Measurements from ENCODE around the gene RIN2.
"Not testable (repeated sequence)": the region's sequence is repeated elsewhere in the genome, so short reads cannot be mapped to it uniquely, and the experiment has no call there.

Gene RIN2

GRCh38 chr20:19754201-19754600 is 3.9 kb upstream of the RIN2 start:
- not testable (repeated sequence) for H2BK5ac ChIP-seq (ENCODE audit: low read length); H4K8ac ChIP-seq (ENCODE audit: low read depth, low read length); H2AK5ac ChIP-seq (ENCODE audit: low read length); H3K4me3 ChIP-seq (ENCODE audit: low read length); H4K5ac ChIP-seq (ENCODE audit: low read length); H3K27me3 ChIP-seq (ENCODE audit: insufficient read depth, low read length, poor library complexity); H3K23ac ChIP-seq (ENCODE audit: low read length); H2BK15ac ChIP-seq (replicated peaks; ENCODE audit: low read depth); H3K36me3 ChIP-seq (ENCODE audit: control insufficient read depth, insufficient read depth, low read length); H3K18ac ChIP-seq (ENCODE audit: low read length); H3K4me2 ChIP-seq (ENCODE audit: low read length); H3K4me1 ChIP-seq (ENCODE audit: control insufficient read depth, low read depth, low read length); DNase-seq; H3K79me1 ChIP-seq (ENCODE audit: low read length); H3K27ac ChIP-seq (ENCODE audit: low read depth, low read length); H3K79me2 ChIP-seq (ENCODE audit: control insufficient read depth, insufficient read depth, low read length); H3K9ac ChIP-seq (ENCODE audit: low read length); H3K56ac ChIP-seq (ENCODE audit: low read length); H2BK120ac ChIP-seq (ENCODE audit: low read depth, low read length); H3K4ac ChIP-seq (ENCODE audit: low read depth, low read length)
- no CpG with 5 or more reads among the region's 14 CpGs for WGBS (ENCODE audit: extremely low coverage, insufficient coverage, low lambda C conversion rate)

- no peak overlapping the region for H3K23ac ChIP-seq (ENCODE audit: low read length)
- no peak overlapping the region for H2AK5ac ChIP-seq (ENCODE audit: low read length)
- H4K8ac ChIP-seq (ENCODE audit: low read depth, low read length): no peak overlapping the region
- H3K79me2 ChIP-seq (ENCODE audit: control insufficient read depth, insufficient read depth, low read length): no peaks in the 10 kb centered on the region
- peak overlapping the region; percentile 80 for H3K18ac ChIP-seq (ENCODE audit: low read length)
- no peak overlapping the region for H3K27ac ChIP-seq (ENCODE audit: low read depth, low read length)
- no peak overlapping the region for H3K4ac ChIP-seq (ENCODE audit: low read depth, low read length)
- H3K27me3 ChIP-seq (ENCODE audit: insufficient read depth, low read length, poor library complexity): no peaks in the 10 kb centered on the region
- no CpG with 5 or more reads among the region's 22 CpGs for WGBS (ENCODE audit: extremely low coverage, insufficient coverage, low lambda C conversion rate)
- H3K9ac ChIP-seq (ENCODE audit: low read length): peak overlapping the region; percentile 77
- H2BK120ac ChIP-seq (ENCODE audit: low read depth, low read length): no peak overlapping the region
- H3K79me1 ChIP-seq (ENCODE audit: low read length): no peaks in the 10 kb centered on the region
- no peak overlapping the region for H2BK5ac ChIP-seq (ENCODE audit: low read length)
- no peaks in the 10 kb centered on the region for H3K4me1 ChIP-seq (ENCODE audit: control insufficient read depth, low read depth, low read length)
- no peak for DNase-seq
- H4K5ac ChIP-seq (ENCODE audit: low read length): no peak overlapping the region
- no peak overlapping the region for H3K4me3 ChIP-seq (ENCODE audit: low read length)
- no peaks in the 10 kb centered on the region for H3K36me3 ChIP-seq (ENCODE audit: control insufficient read depth, insufficient read depth, low read length)
- H3K56ac ChIP-seq (ENCODE audit: low read length): peak overlapping the region; percentile 81
- no peak overlapping the region for H2BK15ac ChIP-seq (replicated peaks; ENCODE audit: low read depth)
- peak overlapping the region; percentile 88 for H3K4me2 ChIP-seq (ENCODE audit: low read length)
Measured at GRCh38 chr20:19756761-19757486, 1.1 kb upstream of the RIN2 start.

GRCh38 chr20:19757487-19758132 is 448 bp upstream of the RIN2 start:
- Histone ChIP-seq H3K4ac (ENCODE audit: low read depth, low read length) (no peak overlapping the region), H3K36me3 (ENCODE audit: control insufficient read depth, insufficient read depth, low read length) (no peaks in the 10 kb centered on the region), H2AK5ac (ENCODE audit: low read length) (no peak overlapping the region), H2BK120ac (ENCODE audit: low read depth, low read length) (no peak overlapping the region), H3K4me2 (ENCODE audit: low read length) (peak overlapping the region; percentile 88), H4K8ac (ENCODE audit: low read depth, low read length) (no peak overlapping the region), H3K9ac (ENCODE audit: low read length) (peak overlapping the region; percentile 77), H3K56ac (ENCODE audit: low read length) (peak overlapping the region; percentile 81), H3K23ac (ENCODE audit: low read length) (no peak overlapping the region), H2BK15ac (replicated peaks; ENCODE audit: low read depth) (no peak overlapping the region), H3K79me1 (ENCODE audit: low read length) (no peaks in the 10 kb centered on the region), H3K27ac (ENCODE audit: low read depth, low read length) (no peak overlapping the region), H3K27me3 (ENCODE audit: insufficient read depth, low read length, poor library complexity) (no peaks in the 10 kb centered on the region), H3K79me2 (ENCODE audit: control insufficient read depth, insufficient read depth, low read length) (no peaks in the 10 kb centered on the region), H3K18ac (ENCODE audit: low read length) (peak overlapping the region; percentile 80), H2BK5ac (ENCODE audit: low read length) (no peak overlapping the region), H3K4me3 (ENCODE audit: low read length) (peak overlapping the region; percentile 59), H4K5ac (ENCODE audit: low read length) (no peak overlapping the region), H3K4me1 (ENCODE audit: control insufficient read depth, low read depth, low read length) (no peaks in the 10 kb centered on the region)
- DNase-seq: peak; percentile 98
- no CpG with 5 or more reads among the region's 45 CpGs for WGBS (ENCODE audit: extremely low coverage, insufficient coverage, low lambda C conversion rate)

GRCh38 chr20:19758501-19759331 is 658 bp downstream of the RIN2 start:
- DNase-seq: peak; percentile 64
- H3K27me3 ChIP-seq (ENCODE audit: insufficient read depth, low read length, poor library complexity): no peaks in the 10 kb centered on the region
- peak overlapping the region; percentile 43 for H3K27ac ChIP-seq (ENCODE audit: low read depth, low read length)
- H3K36me3 ChIP-seq (ENCODE audit: control insufficient read depth, insufficient read depth, low read length): no peaks in the 10 kb centered on the region
- no peak overlapping the region for H2BK15ac ChIP-seq (replicated peaks; ENCODE audit: low read depth)
- H3K23ac ChIP-seq (ENCODE audit: low read length): no peak overlapping the region
- H3K4me3 ChIP-seq (ENCODE audit: low read length): peak overlapping the region; percentile 26
- no peak overlapping the region for H4K5ac ChIP-seq (ENCODE audit: low read length)
- H3K4me1 ChIP-seq (ENCODE audit: control insufficient read depth, low read depth, low read length): no peaks in the 10 kb centered on the region
- H3K56ac ChIP-seq (ENCODE audit: low read length): peak overlapping the region; percentile 81
- no peak overlapping the region for H3K4ac ChIP-seq (ENCODE audit: low read depth, low read length)
- H3K9ac ChIP-seq (ENCODE audit: low read length): peak overlapping the region; percentile 68
- no CpG with 5 or more reads among the region's 54 CpGs for WGBS (ENCODE audit: extremely low coverage, insufficient coverage, low lambda C conversion rate)
- peak overlapping the region; percentile 43 for H3K18ac ChIP-seq (ENCODE audit: low read length)
- H2BK120ac ChIP-seq (ENCODE audit: low read depth, low read length): no peak overlapping the region
- H3K79me2 ChIP-seq (ENCODE audit: control insufficient read depth, insufficient read depth, low read length): no peaks in the 10 kb centered on the region
- H3K79me1 ChIP-seq (ENCODE audit: low read length): no peaks in the 10 kb centered on the region
- no peak overlapping the region for H2AK5ac ChIP-seq (ENCODE audit: low read length)
- no peak overlapping the region for H2BK5ac ChIP-seq (ENCODE audit: low read length)
- no peak overlapping the region for H4K8ac ChIP-seq (ENCODE audit: low read depth, low read length)
- H3K4me2 ChIP-seq (ENCODE audit: low read length): peak overlapping the region; percentile 85

GRCh38 chr20:19760371-19760721 is 2.3 kb downstream of the RIN2 start:
- H3K4ac ChIP-seq (ENCODE audit: low read depth, low read length): no peak overlapping the region
- H2BK15ac ChIP-seq (replicated peaks; ENCODE audit: low read depth): no peak overlapping the region
- H3K79me1 ChIP-seq (ENCODE audit: low read length): no peaks in the 10 kb centered on the region
- no peak overlapping the region for H3K4me2 ChIP-seq (ENCODE audit: low read length)
- no peak overlapping the region for H3K23ac ChIP-seq (ENCODE audit: low read length)
- WGBS (ENCODE audit: extremely low coverage, insufficient coverage, low lambda C conversion rate): no CpG with 5 or more reads among the region's 3 CpGs
- H3K18ac ChIP-seq (ENCODE audit: low read length): no peak overlapping the region
- H3K79me2 ChIP-seq (ENCODE audit: control insufficient read depth, insufficient read depth, low read length): no peaks in the 10 kb centered on the region
- H2BK5ac ChIP-seq (ENCODE audit: low read length): no peak overlapping the region
- no peak overlapping the region for H3K4me3 ChIP-seq (ENCODE audit: low read length)
- no peak overlapping the region for H2AK5ac ChIP-seq (ENCODE audit: low read length)
- H4K5ac ChIP-seq (ENCODE audit: low read length): no peak overlapping the region
- no peak overlapping the region for H4K8ac ChIP-seq (ENCODE audit: low read depth, low read length)
- no peak overlapping the region for H3K56ac ChIP-seq (ENCODE audit: low read length)
- H3K9ac ChIP-seq (ENCODE audit: low read length): no peak overlapping the region
- no peak overlapping the region for H2BK120ac ChIP-seq (ENCODE audit: low read depth, low read length)
- no peaks in the 10 kb centered on the region for H3K4me1 ChIP-seq (ENCODE audit: control insufficient read depth, low read depth, low read length)
- no peaks in the 10 kb centered on the region for H3K36me3 ChIP-seq (ENCODE audit: control insufficient read depth, insufficient read depth, low read length)
- H3K27me3 ChIP-seq (ENCODE audit: insufficient read depth, low read length, poor library complexity): no peaks in the 10 kb centered on the region
- DNase-seq: no peak
- no peak overlapping the region for H3K27ac ChIP-seq (ENCODE audit: low read depth, low read length)

All from mesendoderm (in vitro differentiated cells).